Peyer's patch (tissue), 4 donors: ENCODE results near the gene KRTAP4-11. TPM values are rescaled to one million over a fixed set of nuclear protein-coding genes. Genes with fewer than 3 reads are reported as not detected.
"Not testable (repeated sequence)": the region's sequence is repeated elsewhere in the genome, so short reads cannot be mapped to it uniquely, and the experiment has no call there.

Experiments
- DNase-seq, 3 donors: peaks; one replicate each; pipeline ENCODE4 v3.0.0-alpha.2; 2017 to 2019
- H3K27ac ChIP-seq, 4 donors: fragments of 200-600 bp; sonication (generic); one replicate each; pipeline ENCODE4 v1.5.1; 2016 to 2019
- H3K27me3 ChIP-seq, 2 donors: fragments of 200-600 bp; sonication (generic); one replicate each; pipeline ENCODE4 v1.5.1; 2019
- H3K36me3 ChIP-seq, 3 donors: fragments of 200-600 bp; sonication (generic); one replicate each; pipeline ENCODE4 v1.5.1; 2016 to 2019
- H3K4me1 ChIP-seq, 4 donors: fragments of 200-600 bp; sonication (generic); one replicate each; pipeline ENCODE4 v1.5.1; 2016 to 2019
- H3K4me3 ChIP-seq, 4 donors: fragments of 200-600 bp; sonication (generic); 1 replicate in 3 of 4; 2 replicates in 1 of 4; pipeline ENCODE4 v1.5.1; 2016 to 2019; ENCODE audit warnings: mild to moderate bottlenecking in 1 of 4
- H3K9me3 ChIP-seq, 4 donors: fragments of 200-600 bp; sonication (generic); one replicate each; pipeline ENCODE4 v1.5.1; 2016 to 2019; ENCODE audit warnings: mild to moderate bottlenecking in 1 of 4
- POLR2A ChIP-seq, 2 donors: fragments of 450-650 bp; IDR thresholded peaks; one replicate each; pipeline ENCODE4 v1.5.1; 2017; ENCODE audit warnings: antibody characterized with exemption in 2 of 2, mild to moderate bottlenecking in 2 of 2, moderate library complexity in 2 of 2
- total RNA-seq, 4 donors: library from RNA; depleted of rRNA; stranded (reverse); fragments of >200 nt; gene quantifications; one replicate each; pipeline ENCODE4 v1.1.0, GENCODE V29; 2016
- TF ChIP-seq, protein P1 (sequence below), 6 experiments: fragments of 450-650 bp in 4 of 6; fragments of 200-600 bp in 2 of 6; sonication (generic) in 1 of 6; IDR thresholded peaks; one replicate each; pipeline ENCODE4 v1.5.1; 2017 to 2019; ENCODE audit warnings: antibody characterized with exemption in 6 of 6, mild to moderate bottlenecking in 3 of 6, moderate library complexity in 1 of 6

Gene KRTAP4-11
- total RNA-seq, 4 donors from 2014 or later: not detected

DNA sequence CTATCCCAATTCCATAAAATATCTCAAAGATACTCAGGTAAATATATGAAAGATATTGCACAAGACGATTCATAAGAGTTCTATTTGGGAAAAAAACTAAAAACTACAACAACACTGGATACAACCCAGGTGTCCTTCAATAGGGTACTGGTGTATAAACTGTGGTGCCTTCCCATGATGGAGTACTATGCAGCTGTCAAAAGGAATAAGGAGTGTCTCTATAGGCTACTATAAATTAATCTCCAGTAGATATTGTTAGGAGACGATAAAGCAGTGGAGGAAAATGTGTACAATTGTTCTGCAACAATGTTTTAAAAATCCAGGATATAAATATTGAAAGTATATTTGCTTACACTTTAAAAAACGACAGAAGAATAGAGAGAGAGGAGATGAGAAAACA is 8.2 kb upstream of the KRTAP4-11 start:
- H3K4me1 ChIP-seq: no peaks in the 10 kb centered on the region
- H3K27ac ChIP-seq: no peak overlapping the region
- no peak for DNase-seq
- H3K9me3 ChIP-seq: no peaks in the 10 kb centered on the region
- H3K4me3 ChIP-seq: no peak overlapping the region
- H3K36me3 ChIP-seq: no peaks in the 10 kb centered on the region
- no peak for TF ChIP-seq POLR2A (IDR thresholded peaks at IDR 0.05)
- TF ChIP-seq, protein P1, sequence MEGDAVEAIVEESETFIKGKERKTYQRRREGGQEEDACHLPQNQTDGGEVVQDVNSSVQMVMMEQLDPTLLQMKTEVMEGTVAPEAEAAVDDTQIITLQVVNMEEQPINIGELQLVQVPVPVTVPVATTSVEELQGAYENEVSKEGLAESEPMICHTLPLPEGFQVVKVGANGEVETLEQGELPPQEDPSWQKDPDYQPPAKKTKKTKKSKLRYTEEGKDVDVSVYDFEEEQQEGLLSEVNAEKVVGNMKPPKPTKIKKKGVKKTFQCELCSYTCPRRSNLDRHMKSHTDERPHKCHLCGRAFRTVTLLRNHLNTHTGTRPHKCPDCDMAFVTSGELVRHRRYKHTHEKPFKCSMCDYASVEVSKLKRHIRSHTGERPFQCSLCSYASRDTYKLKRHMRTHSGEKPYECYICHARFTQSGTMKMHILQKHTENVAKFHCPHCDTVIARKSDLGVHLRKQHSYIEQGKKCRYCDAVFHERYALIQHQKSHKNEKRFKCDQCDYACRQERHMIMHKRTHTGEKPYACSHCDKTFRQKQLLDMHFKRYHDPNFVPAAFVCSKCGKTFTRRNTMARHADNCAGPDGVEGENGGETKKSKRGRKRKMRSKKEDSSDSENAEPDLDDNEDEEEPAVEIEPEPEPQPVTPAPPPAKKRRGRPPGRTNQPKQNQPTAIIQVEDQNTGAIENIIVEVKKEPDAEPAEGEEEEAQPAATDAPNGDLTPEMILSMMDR (IDR thresholded peaks at IDR 0.05): no peak
- H3K27me3 ChIP-seq: no peaks in the 10 kb centered on the region

DNA sequence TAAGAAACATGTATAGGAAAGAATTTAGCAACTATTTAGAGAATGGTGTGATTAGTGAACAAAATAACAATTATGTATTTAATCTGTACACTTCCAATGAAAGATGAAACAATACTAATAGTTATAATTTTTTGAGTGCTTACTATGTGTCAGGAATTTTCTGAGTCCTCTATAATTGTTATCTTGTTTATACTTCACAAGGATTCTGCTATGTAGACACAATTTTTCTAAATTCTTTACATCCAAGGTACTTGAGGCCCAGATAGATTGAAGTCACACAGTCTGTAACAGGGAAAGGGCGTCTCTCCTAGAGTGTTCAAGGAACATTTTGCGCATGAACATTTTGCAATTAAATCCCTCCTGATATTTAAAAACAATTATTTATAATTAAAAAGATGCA is 6.9 kb upstream of the KRTAP4-11 start:
- Histone ChIP-seq H3K27ac (no peak overlapping the region), H3K36me3 (no peaks in the 10 kb centered on the region), H3K9me3 (no peaks in the 10 kb centered on the region), H3K4me1 (no peaks in the 10 kb centered on the region), H3K27me3 (no peaks in the 10 kb centered on the region), H3K4me3 (no peak overlapping the region)
- DNase-seq: no peak
- TF ChIP-seq POLR2A (IDR thresholded peaks at IDR 0.05): no peak
- TF ChIP-seq, protein P1 (IDR thresholded peaks at IDR 0.05): no peak

DNA sequence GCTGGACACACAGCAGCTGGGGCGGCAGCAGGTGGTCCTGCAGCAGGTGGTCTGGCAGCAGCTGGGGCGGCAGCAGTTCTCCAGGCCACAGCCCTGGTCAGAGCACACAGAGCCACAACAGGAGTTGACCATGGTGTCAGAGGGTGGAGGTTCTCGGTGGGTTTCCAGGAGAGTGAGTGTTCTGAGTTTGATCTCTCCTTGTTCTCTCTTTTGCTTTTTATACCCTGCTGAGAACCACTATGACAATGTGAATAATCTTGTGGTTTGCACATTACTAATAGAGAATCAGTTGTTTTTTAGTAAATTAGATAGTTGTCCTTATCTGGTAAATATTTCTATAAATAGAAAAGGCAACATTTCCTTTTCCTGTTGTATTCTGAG is 5.8 kb upstream of the KRTAP4-11 start, which contains the start of gene KRTAP4-12:
Gene KRTAP4-12, minus strand, starts transcription at position 192 of the 381 bp plus-strand sequence. Its CDS starts 60 bp downstream, at position 132.
- not testable (repeated sequence) for H3K36me3 ChIP-seq, DNase-seq, H3K4me1 ChIP-seq, H3K27me3 ChIP-seq, H3K4me3 ChIP-seq, H3K27ac ChIP-seq, H3K9me3 ChIP-seq

DNA sequence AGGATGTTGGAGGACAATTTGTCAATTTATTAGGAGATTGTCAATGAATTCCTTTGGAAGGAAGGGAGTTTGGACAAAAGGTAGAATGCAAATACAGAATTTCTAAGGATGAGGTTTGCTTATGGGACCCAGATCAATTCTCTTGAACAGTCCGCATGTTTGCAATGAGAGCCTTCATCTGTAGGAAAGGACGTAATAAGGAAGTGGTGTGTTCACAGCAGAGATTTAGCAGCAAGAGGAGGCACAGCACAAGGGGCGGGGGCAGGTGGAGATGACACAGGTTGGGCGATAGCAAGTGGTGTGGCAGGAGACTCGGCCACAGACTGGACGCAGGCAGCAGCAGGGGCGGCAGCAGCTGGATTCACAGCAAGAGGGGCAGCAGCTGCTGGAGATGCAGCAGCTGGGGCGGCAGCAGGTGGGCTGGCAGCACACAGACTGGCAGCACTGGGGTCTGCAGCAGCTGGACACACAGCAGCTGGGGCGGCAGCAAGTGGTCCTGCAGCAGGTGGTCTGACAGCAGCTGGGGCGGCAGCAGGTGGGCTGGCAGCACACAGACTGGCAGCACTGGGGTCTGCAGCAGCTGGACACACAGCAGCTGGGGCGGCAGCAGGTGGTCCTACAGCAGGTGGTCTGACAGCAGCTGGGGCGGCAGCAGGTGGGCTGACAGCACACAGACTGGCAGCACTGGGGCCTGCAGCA is 5.3 kb upstream of the KRTAP4-11 start:
- H3K4me1 ChIP-seq, H3K36me3 ChIP-seq, H3K9me3 ChIP-seq, H3K27ac ChIP-seq, H3K4me3 ChIP-seq, DNase-seq, H3K27me3 ChIP-seq: not testable (repeated sequence)

DNA sequence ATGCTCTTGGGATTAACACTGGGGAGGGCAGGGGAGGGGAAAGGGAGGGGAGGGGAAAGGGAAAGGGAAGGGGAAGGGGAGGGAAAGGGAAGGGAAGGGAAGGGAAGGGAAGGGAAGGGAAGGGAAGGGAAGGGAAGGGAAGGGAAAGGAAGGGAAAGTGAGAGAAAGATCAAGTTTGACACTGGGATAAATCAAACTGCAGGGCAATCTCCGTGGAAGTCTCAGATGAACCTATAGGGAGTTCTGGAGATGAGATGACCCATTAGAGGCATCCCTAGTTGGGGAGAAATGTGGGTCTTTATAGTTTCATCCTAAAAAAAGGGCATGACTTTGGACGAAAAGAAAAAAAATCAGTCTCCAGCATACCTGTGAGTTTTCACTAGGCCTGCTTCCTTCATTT is 3.6 kb upstream of the KRTAP4-11 start:
- TF ChIP-seq, protein P1 (IDR thresholded peaks at IDR 0.05): no peak
- TF ChIP-seq POLR2A (IDR thresholded peaks at IDR 0.05): no peak
- DNase-seq: no peak
- H3K36me3 ChIP-seq: no peaks in the 10 kb centered on the region
- no peak overlapping the region for H3K27ac ChIP-seq
- H3K27me3 ChIP-seq: no peaks in the 10 kb centered on the region
- no peaks in the 10 kb centered on the region for H3K9me3 ChIP-seq
- no peak overlapping the region for H3K4me3 ChIP-seq
- H3K4me1 ChIP-seq: no peaks in the 10 kb centered on the region

DNA sequence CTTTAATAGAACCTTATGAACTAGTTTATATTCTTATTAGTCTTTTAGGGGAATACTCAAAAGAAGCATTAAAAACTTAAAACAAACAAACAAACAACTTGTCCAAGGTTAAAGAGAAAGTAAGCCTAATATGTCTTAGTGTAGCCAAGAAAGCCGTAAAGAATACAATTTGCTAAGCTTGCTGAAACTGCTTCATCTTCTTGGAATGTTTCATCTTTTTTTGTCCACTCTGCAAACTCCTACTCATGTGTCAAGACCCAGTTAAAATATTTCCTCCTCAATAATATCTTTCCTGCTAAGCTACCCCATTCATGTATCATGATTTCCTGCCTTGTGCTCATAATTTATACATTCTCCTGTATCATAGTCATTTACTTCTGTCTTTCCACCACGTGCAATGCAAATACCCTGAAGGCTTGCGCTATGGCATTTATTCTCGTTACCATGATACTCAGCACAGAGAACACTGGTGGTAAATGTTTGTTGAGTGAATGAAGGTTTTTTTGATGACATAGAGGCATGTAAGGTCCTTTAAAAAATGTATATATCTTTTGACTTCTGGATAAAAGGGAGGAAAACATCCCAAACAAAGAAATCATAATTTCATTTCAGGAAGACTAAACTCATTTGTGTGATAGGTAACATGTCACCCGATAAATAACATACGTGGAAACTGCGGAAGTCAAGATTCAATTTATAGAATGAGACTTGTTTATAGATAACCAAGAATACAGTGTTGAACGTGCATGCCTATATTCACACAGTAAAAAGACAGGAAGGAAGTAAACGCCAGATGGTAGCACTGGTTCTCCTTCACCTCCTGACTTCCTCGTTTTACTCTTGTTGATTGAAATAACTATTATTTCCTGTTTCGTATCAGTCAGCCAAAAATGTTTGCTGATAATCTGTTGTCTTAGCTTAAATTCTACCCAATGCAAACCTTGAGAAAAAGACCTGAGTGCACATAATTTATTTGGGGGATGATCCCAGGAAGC is 1.8 kb upstream of the KRTAP4-11 start:
- DNase-seq, H3K4me3 ChIP-seq, H3K36me3 ChIP-seq, H3K27me3 ChIP-seq, H3K9me3 ChIP-seq, H3K4me1 ChIP-seq: not testable (repeated sequence)
- H3K27ac ChIP-seq: peak overlapping the region in 1 of 4 donors; percentile 46

DNA sequence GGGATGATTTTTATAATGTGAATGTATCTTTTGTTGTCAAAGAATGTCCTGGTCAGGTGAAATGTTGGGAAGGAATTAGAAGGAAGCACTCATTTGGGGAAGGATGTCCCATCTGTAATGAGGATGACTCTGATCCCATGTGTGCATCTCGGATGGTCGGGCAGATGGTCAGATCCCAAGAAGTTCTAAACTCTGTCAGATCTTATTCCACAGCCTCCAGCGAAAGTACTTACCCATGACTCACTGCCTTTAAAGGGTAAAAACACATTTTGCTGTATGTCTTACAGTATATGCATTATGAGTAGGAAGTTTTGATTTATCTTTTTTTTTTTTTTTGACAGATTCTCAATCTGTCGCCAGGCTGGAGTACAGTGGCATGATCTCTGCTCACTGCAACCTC is 548 bp upstream of the KRTAP4-11 start:
- Histone ChIP-seq H3K4me1 (no peaks in the 10 kb centered on the region), H3K36me3 (no peaks in the 10 kb centered on the region), H3K9me3 (no peaks in the 10 kb centered on the region), H3K27ac (no peak overlapping the region), H3K4me3 (no peak overlapping the region), H3K27me3 (no peaks in the 10 kb centered on the region)
- no peak for DNase-seq
- no peak for TF ChIP-seq POLR2A (IDR thresholded peaks at IDR 0.05)
- TF ChIP-seq, protein P1 (IDR thresholded peaks at IDR 0.05): no peak
